HG02571 (cell line): Measurements from ENCODE around the gene CARD10.

ENCODE experiments used
- ATAC-seq: cut with Tn5 transposase; IDR thresholded peaks from one replicate; pipeline ENCODE4 v1.9.1; 2021; ENCODE audit warnings: mild to moderate bottlenecking, moderate library complexity; ENCODE audit not compliant: unreplicated experiment

The CARD10 gene

DNA sequence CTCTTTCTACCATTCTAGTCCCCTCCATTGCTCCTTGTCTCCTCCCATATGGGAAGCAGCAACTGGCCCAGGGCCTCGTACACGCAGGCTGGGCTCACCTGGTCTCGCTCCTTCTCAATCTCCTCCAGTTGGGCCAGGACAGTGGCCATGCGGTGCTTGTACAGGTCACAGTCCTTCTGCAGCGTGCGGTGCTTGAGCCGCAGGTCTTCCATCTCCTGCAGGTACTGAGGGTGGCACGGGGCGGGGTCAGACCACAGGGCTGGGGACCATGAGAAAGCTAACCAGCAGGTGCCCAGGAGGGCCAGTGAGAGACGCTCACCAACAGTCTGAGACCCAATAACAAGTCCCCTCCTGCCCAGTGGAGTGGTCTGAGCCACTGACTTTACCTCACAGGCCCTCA, 11.5 kb downstream of the CARD10 start:
- ATAC-seq = no peak

DNA sequence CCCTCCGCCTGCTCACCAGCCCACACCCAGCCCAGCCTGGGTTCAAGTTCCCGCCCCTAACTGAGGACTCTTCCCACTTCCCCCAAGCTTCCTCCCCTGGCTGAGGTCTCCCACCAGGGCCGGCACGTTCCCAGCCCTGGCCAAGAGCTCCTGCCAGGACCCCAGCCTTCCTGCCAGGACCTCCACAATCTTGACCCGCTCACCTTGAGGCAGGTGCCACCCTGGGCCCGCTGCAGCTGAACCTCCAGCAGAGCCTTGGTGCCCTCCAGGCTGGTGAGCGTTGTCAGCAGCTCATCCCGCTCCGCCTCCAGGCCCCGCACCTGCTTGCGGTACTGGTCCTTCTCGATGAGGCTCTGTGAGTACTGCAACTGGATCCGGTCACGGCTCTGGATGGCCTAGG, 13.2 kb downstream of the CARD10 start:
- ATAC-seq = no peak

DNA sequence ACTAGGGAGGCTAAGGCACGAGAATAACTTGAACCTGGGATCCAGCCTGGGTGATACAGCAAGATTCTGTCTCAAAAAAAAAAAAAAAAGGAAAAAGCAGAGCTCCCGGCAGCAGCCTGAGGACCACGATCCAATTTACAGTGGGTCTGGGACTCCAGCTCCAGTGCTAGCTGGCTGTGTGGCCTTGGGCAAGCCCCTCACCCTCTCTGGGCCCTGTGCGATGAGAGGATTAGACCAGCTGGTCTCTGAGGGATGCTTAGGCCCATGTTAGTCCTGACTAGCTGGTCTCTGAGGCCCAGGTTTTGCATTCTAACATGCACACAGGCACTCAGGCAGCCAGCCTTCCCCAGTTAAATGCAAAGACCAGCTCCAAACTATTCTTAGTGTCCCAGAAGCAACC, 13.7 kb downstream of the CARD10 start:
- ATAC-seq = no peak

DNA sequence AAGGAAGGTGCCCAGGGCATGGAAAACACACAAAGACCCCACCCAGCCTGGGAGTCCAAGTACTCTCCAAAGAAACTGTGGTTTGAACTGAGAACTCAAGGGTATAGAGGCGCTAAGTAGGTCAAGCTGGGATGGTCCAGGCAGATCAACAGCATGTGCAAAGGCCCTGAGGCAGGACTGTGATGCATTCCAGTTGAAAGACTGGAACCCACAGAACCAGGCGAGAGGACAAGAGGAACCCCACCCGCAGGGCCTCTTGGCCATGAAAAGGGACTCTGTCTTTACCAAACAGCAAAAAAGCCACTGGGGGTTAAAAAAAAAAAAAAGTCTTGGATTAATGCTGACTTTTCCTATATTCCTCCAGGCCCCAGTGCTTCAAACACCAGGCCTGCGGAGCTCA, 14.3 kb downstream of the CARD10 start:
- ATAC-seq = no peak

DNA sequence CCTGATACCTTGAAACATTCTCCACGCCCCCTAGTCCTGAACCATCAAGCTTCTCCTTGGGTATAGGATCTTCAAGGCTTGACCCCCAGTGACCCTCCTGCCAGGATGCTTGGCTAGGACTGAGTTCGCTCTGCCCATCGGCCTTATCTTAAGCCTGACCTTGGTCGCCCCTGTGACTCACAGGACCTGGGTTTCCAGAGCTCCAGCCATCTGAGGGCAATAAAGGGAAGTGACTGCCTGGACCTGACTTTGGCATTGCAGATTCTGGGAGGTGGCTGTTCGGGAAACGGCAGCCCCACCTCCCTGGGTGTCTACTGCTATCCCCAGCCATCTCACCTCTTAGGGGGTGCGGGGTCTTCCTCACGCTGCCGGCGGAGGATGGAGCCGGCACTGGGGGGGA, 15.4 kb downstream of the CARD10 start:
- no peak for ATAC-seq

DNA sequence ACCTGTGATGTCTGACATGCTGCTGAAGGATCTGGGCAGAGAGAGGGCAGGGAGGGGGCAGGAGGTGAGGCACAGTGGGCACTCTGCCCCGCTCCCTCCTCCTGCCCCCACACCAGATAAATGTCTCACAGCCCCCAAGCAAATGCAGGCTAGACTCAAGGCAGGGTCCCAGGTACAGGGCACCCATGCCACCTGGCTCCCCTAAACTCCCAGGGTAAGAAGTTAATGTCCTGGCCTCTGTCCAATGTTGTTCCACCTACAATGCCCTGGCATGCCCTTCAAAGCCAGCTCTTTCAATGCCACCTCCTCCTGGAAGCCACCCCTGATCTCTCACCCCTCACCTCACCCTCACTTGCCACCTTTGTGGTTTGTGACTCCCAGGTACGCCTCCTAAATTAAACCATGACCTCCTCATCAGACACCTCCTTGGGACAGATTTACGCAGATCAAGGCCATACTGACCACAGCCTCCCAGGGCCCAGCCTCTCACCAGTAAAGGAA, 16.0 kb downstream of the CARD10 start:
- no peak for ATAC-seq

DNA sequence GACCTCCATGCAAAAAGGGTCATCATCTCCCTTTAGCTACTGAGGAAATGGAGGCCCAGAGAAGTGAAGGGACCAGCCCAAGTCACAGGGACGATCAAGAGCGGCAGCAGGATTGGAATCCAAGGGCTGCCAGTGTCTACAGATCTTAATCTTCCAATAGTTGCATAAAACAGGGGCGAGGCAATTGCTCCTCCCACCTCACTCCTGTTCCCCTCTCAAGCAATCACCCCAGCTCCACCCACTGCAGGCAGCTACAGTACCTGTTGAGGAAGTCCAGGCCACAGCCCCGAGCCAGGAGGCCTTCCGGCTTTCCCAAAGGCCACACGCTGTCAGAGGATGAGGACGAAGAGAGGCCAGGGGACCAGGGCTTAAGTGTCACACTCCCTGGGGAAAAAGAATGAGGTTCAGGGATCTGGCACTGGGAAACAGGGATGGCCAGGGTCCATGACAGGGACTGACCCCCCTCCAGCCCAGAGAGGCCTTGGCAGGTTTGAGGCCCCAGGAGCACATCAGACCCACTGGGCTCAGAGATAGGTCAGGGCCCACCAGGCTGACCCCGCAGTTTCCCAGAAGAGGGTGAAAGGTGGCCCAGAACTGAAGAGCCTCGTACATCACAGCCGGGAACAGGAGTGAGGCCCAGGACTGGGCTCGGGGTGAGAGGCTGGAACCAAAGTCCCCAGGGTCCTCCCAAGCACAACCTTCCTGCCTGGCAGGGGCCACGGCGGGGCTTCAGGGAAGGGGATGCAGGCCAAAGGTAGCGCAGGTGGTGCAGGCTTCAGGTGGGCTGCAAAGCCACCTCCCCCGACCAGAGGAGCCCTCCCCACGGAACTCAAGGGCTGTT, 16.7 kb downstream of the CARD10 start:
- ATAC-seq = no peak

DNA sequence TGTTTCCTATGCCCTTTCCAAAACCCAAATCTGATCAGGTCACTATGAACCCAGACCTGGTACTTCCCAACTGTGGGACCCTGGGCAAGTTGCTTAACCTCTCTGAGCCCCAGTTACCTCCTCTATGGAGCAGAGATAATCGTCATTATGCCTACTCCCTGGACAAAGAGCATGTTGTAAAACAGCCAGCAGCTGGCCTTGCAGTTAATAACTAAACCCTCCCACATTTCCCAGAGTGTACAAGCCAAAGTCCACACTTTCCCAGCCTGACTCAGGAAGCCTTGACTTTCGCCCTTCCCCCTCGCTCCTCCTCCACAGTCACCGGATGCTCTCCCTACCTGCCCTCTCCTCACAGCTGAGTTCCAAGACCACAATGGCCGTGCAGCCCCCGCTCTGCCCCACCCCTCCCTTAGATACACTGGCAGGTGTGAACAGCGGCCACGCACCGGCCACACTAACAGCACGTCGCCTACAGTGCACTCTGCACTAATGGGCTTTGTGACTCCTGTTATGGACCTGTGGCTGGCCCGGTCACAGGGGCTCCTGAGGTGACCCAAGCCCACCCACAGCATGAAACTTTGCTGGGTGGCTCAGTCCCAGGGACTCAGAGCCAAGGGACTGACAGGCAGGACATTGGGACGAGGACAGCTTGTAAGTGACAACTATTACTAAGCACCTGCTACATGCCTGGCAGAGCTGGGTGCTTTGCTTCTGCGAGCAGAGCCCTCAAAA, 17.4 kb downstream of the CARD10 start:
- no peak for ATAC-seq

DNA sequence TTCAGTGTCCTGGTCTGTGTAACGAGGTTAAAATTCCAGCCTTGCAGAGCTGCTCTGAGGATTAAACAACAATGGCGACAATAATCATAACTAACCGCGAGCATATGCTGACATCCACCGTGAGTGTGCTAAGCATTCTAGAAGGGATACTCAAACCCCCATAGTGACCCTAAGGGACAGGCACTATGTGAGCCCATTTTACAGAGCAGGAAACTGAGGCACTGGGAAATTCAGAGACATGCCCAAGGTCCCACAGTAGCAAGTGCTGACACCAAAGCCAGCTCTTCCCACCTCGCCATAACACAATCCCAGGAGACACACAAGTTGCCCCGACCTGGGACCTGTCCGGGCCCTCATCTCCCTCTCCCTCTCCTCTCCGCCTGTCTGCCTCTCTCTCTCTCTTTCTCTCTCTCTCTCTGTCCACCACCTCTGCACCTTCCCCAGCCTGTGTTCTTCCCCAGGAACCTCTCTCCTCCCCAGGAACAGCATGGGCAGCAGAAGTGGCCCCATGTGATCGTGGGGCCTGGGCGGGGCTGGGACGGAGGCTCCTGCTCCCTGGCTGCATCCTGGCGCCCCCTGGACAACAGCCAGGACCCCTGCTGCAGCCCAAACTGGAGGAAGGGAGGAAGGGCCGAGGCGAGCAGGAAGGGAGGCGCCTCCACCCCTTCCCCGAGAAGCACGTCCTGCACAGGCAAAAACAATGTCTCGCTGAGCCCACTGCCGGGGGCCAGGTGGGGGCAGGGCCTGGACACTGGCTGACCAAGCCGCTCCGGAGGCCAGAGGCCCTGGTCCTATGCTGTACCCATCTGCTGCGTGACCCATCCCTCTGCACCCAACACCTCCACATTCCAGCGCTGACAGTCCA, 18.2 kb downstream of the CARD10 start:
- ATAC-seq = no peak

DNA sequence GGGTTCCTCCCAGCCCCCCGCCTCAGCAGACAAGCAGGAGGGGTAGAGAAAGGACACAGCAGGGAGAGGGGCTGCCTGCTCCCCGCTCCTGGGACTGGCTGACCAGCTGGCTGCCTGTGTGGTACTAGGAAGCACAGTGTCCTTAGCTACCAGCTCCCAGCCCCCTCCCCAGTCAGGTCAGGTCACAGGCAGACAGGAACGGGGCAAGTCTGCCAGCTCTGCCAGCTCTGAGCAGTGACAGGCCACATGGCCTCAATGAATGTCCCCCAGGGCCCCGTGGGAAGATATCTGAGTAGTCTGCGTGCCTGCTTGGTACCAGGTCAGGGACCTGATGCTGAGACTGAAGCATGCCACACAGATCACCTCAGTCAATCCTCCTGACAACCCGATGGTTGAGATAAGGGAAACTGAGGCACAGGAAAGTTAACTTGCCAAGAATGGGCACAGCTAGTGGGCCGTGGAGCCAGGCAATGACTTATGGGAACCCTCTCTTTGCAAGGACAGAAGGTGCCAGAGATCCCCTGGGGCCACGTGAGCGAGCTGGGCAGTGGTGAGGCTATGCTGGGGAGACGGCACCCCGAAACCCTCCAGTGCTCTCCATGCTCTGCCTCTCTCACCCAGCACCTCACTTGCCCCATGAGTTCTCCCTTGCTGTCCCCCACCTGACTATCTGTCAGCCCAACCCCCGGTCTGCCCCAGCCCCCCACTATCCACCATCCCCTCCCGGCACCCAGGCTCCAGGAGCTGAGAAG, 19.2 kb downstream of the CARD10 start:
- ATAC-seq = no peak

DNA sequence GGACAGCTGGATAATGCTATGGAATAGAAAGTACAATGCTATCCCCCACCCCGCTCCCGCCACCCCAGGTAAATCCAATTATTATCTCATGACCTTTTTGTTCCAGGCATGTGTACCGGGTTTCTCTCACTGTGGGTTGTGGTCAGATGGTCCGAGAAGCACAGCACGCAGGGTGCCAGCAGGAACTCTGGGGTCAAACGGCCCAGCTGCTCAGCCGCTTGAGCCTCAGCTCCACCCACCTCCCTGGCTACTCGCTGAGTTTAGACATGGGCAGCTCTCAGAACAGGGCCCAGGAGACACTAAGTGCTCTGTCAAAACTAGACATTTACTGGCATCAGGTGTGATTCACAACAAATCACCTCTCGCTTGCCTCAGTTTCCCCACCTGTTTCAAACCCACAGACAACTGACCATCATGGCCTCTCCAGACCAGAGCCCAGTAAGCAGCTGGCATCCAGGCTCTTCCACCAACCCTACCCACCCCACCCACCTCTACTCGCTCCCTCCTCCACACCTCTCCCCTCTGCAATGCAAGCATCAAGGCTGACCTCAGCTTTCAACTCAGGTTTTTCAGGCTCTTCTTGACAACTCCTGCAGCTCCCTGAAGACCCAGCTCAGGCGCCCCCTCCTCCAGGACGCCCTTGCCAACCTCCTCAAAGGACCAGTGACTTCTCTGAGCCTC, 20.0 kb downstream of the CARD10 start:
- no peak for ATAC-seq

DNA sequence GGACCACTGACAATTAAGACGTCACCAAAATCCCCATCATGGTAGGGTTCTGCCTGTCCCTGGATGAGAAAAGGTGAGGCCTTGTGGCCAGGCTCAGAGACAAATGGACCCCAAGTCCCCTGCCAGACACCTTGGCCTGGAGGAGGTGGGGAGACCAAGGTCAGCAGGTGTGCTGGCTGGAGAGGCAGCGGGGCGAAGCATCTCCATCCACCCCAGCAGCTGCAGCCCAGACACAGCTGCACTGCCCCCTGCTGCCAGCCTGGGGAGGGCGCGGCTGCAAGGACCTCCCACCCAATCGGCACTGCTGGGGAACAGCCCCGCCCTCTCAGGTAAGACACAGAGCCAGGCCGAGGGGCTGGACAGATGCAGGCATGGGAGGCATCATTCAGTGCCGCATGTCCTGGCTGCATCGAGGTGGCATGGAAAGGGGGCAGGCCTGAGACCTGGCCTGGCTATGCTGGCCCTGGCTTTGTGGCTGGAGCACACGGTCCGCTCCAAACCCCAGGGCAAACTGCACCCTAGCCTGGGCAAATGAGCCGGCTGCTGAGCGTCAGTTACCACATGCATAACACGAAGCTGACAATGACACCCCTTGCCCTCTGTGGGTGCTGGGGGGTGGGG, 20.8 kb downstream of the CARD10 start:
- no peak for ATAC-seq

DNA sequence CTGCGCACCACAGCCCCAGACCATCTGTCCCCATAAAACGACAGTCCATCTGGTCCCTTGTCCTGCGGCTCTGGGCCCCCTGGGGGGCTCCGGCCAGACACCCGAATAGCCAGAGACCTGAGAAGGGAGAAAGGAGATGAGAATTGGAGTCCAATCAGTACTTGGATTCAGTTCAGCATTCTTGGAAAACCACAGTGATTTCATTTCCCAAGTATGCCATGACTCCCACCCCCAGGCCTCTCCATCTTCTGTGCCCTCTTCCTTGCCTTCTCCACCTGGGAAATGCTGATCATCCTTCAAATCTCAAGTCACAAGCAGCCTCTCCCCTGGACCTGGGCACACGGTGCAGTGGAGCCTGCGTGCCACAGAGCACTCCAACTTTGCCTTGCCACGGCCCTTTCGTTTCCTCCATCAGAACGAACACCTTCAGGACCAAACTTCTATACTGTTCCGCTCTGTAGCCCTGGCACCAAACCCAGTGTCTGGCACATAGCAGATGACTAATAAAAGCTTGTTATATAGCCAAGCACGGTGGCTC, 22.1 kb downstream of the CARD10 start:
- no peak for ATAC-seq

DNA sequence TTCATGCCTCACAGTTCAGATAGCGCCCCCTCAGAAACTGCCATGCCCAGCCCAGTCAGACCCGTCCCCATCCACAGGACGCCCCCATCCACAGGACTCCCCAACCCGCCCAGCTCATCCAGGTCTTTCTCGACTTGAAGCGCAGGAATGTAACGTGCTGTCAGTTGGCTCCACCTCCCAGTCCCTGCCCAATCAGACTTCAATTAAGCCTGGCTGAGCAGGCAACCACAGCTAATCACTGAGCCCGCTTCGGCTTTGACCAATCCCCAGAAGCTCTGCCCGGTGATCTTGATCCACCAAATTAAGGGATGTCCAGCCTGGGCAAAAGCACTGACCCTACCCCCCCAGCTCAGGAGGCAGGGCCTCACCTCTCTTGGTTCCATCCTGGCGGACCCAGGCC, 22.6 kb downstream of the CARD10 start:
- no peak for ATAC-seq

DNA sequence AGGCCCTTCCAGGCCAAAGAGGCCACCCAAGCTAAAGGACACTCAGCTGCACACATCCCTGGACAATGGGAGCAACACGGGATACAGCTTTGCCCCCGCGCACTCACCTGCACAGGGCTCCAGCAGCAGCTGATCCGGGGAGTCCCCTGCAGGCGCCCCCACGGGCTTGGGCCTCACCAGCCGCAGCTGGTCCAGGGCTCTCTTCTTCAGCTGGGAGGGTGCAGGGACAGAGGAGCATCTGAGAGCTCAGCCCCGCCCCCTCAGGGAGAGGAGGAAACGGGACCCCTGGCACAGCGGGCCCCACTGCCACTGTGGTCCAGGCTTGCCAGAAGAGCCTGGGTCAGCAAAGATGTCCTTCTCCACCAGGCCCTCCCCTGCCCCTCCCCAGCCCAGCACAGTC, 25.2 kb downstream of the CARD10 start:
- no peak for ATAC-seq

DNA sequence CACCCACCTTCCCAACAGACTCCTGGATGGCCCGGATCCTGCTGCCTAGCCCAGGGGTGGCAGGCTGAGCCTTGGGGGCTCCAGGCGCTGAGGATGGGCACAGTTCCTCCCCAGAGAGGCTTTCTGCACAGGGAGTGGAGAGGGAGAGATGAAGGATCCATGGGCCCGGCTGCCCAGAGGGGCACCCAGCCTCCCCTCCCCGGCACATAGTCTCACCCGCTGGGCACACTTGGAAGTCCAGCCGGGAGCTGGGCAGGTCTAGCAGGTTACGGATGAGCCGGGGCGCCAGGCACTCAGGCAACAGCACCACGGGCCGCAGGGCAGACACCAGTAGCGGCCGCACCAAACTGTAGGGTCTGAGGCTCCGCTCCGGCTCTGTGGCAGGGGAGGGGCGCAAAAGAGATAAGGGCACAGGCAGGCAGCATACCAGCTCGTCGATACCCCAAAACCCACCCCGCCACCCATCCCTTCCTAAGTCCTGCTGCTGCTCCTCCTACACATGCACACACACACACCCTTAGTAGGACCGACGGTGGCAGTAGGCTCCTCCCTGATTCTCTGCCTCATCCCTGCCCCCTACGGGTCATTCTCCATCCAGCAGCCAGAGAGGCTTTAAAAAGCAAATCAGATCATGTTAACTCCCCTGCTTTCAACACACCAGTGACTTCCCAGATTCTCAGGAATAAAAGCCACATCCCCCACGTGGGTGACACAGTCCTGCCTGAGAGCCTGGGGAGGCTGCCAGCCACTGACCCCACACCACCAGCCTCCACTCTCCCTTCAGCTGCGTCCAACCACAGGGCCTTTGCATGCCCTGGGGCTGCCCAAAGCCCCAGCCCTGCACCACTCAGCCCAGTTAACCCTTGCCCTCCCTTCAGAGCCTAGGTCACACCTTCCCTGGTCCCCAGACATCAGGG, 26.5 kb downstream of the CARD10 start:
- ATAC-seq = no peak

DNA sequence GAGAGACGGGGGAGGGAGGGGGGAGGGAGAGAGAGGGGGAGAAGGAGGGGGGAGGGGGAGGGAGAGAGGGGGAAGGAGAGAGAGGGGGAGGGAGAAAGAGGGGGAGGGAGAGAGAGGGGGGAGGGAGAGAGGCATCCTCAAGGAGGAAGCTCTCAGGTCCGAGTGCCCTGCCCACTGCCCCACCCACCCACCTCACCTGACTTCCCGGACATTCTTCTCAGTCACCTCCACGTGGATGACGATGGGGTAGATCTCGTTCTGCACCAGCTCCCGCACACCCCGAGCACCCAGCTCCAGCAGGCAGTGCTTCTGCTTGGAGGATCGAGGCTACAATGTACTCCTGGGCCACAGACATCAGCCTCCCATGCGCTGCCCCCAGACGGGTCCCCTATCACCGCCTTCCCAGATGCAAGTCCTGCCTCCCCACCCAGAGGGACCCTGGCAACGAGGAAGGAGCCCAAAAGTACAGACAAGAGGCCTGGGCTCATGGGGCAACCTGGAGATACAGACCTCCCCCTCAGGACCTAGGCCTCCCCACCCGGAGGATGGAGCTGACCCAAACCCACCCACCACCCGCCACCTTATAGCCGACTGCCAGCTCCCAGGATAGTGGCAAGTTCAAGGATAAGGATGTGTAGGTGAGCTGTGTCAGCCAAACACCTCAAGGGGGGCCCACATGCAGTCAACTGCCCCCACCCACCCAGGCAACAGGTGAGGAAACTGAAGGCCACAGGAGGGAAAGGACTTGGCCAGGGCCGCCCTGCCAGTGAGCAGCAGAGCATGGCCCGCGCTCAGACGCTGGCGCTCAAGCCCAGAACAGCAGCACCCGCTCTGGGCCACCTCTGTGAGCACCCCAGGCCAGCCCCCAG, 27.4 kb downstream of the CARD10 start:
- ATAC-seq = no peak
